Measurements from ENCODE around the gene ZBTB5. TPM values are rescaled to one million over a fixed set of nuclear protein-coding genes. Genes with fewer than 3 reads are reported as not detected.
"Not testable (repeated sequence)": the region's sequence is repeated elsewhere in the genome, so short reads cannot be mapped to it uniquely, and the experiment has no call there.

The ZBTB5 gene
- total RNA-seq, 6 experiments from 2014 or later, result 4.3 to 6.6 (median 5.5) TPM

- Histone ChIP-seq H3K4me3 (no peak overlapping the region), H3K36me3 (no peaks in the 10 kb centered on the region), H3K9me3 (no peaks in the 10 kb centered on the region), H3K27ac (no peak overlapping the region), H3K4me1 (peaks cover 0 to 30% (median 15%) of the 10 kb centered on the region in 4 donors), H3K27me3 (no peaks in the 10 kb centered on the region)
- ATAC-seq (no peak), DNase-seq (no peak)
- intact Hi-C loops (cut with DNase I), result no loop called here
- peak in 2 of 4 donors; percentile 3 to 19 for TF ChIP-seq CTCF (IDR thresholded peaks at IDR 0.05)
- TF ChIP-seq POLR2A (IDR thresholded peaks at IDR 0.05), result peak; percentile 2
- no CpG with 5 or more reads among the region's 15 CpGs for WGBS (ENCODE audit: insufficient coverage, low coverage, low lambda C conversion rate, missing lambda C conversion rate)
Observed at GRCh38 chr9:37511016-37512010, 46.1 kb upstream of the ZBTB5 start.

- H3K9me3 ChIP-seq; ATAC-seq; H3K27ac ChIP-seq; H3K4me3 ChIP-seq; intact Hi-C loops (cut with DNase I); H3K27me3 ChIP-seq; DNase-seq; H3K36me3 ChIP-seq: not testable (repeated sequence)
- WGBS (ENCODE audit: insufficient coverage, low coverage, low lambda C conversion rate, missing lambda C conversion rate), result 75% methylated on average over 5 of the region's 5 CpGs
- peaks cover 0 to 36% (median 15%) of the 10 kb centered on the region in 4 donors for H3K4me1 ChIP-seq
Observed at GRCh38 chr9:37510053-37510452, 44.8 kb upstream of the ZBTB5 start.

- H3K27me3 ChIP-seq, result no peaks in the 10 kb centered on the region
- intact Hi-C loops (cut with DNase I), result no loop called here
- H3K4me3 ChIP-seq, result no peak overlapping the region
- ATAC-seq (no peak), DNase-seq (no peak)
- peak overlapping the region in 1 of 3 donors; percentile 80 for H3K27ac ChIP-seq
- H3K4me1 ChIP-seq, result peaks cover 0 to 36% (median 15%) of the 10 kb centered on the region in 4 donors
- H3K9me3 ChIP-seq, result no peaks in the 10 kb centered on the region
- 41% methylated on average over 3 of the region's 7 CpGs for WGBS (ENCODE audit: insufficient coverage, low coverage, low lambda C conversion rate, missing lambda C conversion rate)
- H3K36me3 ChIP-seq, result peaks cover 0 to 6% (median 3%) of the 10 kb centered on the region in 4 donors
- TF ChIP-seq POLR2A (IDR thresholded peaks at IDR 0.05) (no peak), CTCF (IDR thresholded peaks at IDR 0.05) (no peak)
Observed at GRCh38 chr9:37509536-37509935, 44.3 kb upstream of the ZBTB5 start.

GRCh38 chr9:37508834-37509206, 43.6 kb upstream of the ZBTB5 start:
- H3K27ac ChIP-seq, result peak overlapping the region; percentile 60 to 80 (median 80)
- ATAC-seq (peak; percentile 83 to 90 (median 85)), DNase-seq (peak; percentile 51 to 82 (median 67))
- H3K27me3 ChIP-seq, result no peaks in the 10 kb centered on the region
- TF ChIP-seq CTCF (IDR thresholded peaks at IDR 0.05), result peak; percentile 41 to 75 (median 62)
- TF ChIP-seq POLR2A (IDR thresholded peaks at IDR 0.05), result peak; percentile 18
- intact Hi-C loops (cut with DNase I), result no loop called here
- peaks cover 0 to 39% (median 15%) of the 10 kb centered on the region in 4 donors for H3K4me1 ChIP-seq
- H3K36me3 ChIP-seq, result peaks cover 0 to 12% (median 3%) of the 10 kb centered on the region in 4 donors
- no peaks in the 10 kb centered on the region for H3K9me3 ChIP-seq
- WGBS (ENCODE audit: insufficient coverage, low coverage, low lambda C conversion rate, missing lambda C conversion rate), result 53% methylated on average over 3 of the region's 3 CpGs
- peak overlapping the region in 2 of 3 donors; percentile 22 to 25 for H3K4me3 ChIP-seq
